ENCODE measurements around the gene SLC8B1.

GRCh38 chr12:113263431-113263963 is 71.4 kb downstream of the SLC8B1 start:
- TF ChIP-seq GATA3 (IDR thresholded peaks at IDR 0.05; ENCODE audit: low read depth, low read length) (no peak), GATA2 (IDR thresholded peaks at IDR 0.05; ENCODE audit: low read depth, low read length) (no peak)
